Lower leg skin (tissue), 4 donors: ENCODE measurements around the gene AK5. TPM values are rescaled to one million over a fixed set of nuclear protein-coding genes. Genes with fewer than 3 reads are reported as not detected.

Experiments
- DNase-seq, 2 donors: peaks; one replicate each; pipeline ENCODE4 v3.0.0-alpha.2; 2019; ENCODE audit warnings: low spot score in 2 of 2
- H3K4me3 ChIP-seq: fragments of 200-600 bp; sonication (generic); 2 replicates; pipeline ENCODE4 v1.5.1; 2017; ENCODE audit warnings: mild to moderate bottlenecking, low read depth; ENCODE audit not compliant: poor library complexity, severe bottlenecking
- CTCF ChIP-seq, 3 donors: fragments of 450-650 bp; IDR thresholded peaks; one replicate each; pipeline ENCODE4 v1.5.1; 2016; ENCODE audit warnings: antibody characterized with exemption in 3 of 3, mild to moderate bottlenecking in 3 of 3, moderate library complexity in 2 of 3
- POLR2A ChIP-seq, 2 donors: fragments of 450-650 bp; IDR thresholded peaks; one replicate each; pipeline ENCODE4 v1.6.1; 2016 to 2017; ENCODE audit warnings: antibody characterized with exemption in 2 of 2, mild to moderate bottlenecking in 1 of 2, moderate library complexity in 1 of 2
- WGBS, 2 donors: methylation state at CpG; one replicate each; pipeline ENCODE4 v1.1.5; 2018; 5-methylcytosine and 5-hydroxymethylcytosine counted together
- intact Hi-C: fragments of 100-400 bp; cut with DNase I; formaldehyde crosslinking; loops from one replicate; pipeline ENCODE4 v1.15.0; 2023; ENCODE audit warnings: low total_unique reads
- total RNA-seq, 4 donors: library from RNA; depleted of rRNA; stranded (reverse); fragments of >200 nt; gene quantifications; one replicate each; pipeline ENCODE4 v1.1.0, GENCODE V29; 2016

Gene AK5
- total RNA-seq, 4 donors from 2014 or later, result 0.08 to 2.6 (median 1.7) TPM

- no peak for DNase-seq
- WGBS, 2 donors, result 85 to 89% methylated on average over 6 of the region's 6 CpGs
- TF ChIP-seq POLR2A (IDR thresholded peaks at IDR 0.05) (no peak), CTCF (IDR thresholded peaks at IDR 0.05) (no peak)
- H3K4me3 ChIP-seq, result no peak overlapping the region
- intact Hi-C loops, result no loop called here
Observed at GRCh38 chr1:77540501-77541161, 258.8 kb downstream of the AK5 start.

- no peak for TF ChIP-seq CTCF (IDR thresholded peaks at IDR 0.05)
- TF ChIP-seq POLR2A (IDR thresholded peaks at IDR 0.05), result no peak
- DNase-seq, result no peak
- intact Hi-C loops, result no loop called here
- WGBS, 2 donors, result 92 to 94% methylated on average over 5 of the region's 5 CpGs
- H3K4me3 ChIP-seq, result no peak overlapping the region
Observed at GRCh38 chr1:77541162-77541545, 259.3 kb downstream of the AK5 start.

GRCh38 chr1:77542813-77543420 is 261.1 kb downstream of the AK5 start:
- intact Hi-C loops, result no loop called here
- no peak for DNase-seq
- WGBS, 2 donors, result 61 to 65% methylated on average over 3 of the region's 3 CpGs
- TF ChIP-seq POLR2A (IDR thresholded peaks at IDR 0.05), result no peak
- TF ChIP-seq CTCF (IDR thresholded peaks at IDR 0.05), result no peak
- no peak overlapping the region for H3K4me3 ChIP-seq

- intact Hi-C loops, result no loop called here
- no peak for DNase-seq
- WGBS, 2 donors, result 87 to 89% methylated on average over 4 of the region's 4 CpGs
Observed at GRCh38 chr1:77543822-77544448, 262.1 kb downstream of the AK5 start.

GRCh38 chr1:77544845-77545244 is 263.0 kb downstream of the AK5 start:
- H3K4me3 ChIP-seq, result no peak overlapping the region
- 95 to 96% methylated on average over 8 of the region's 8 CpGs for WGBS, 2 donors
- no peak for DNase-seq
- TF ChIP-seq POLR2A (IDR thresholded peaks at IDR 0.05) (no peak), CTCF (IDR thresholded peaks at IDR 0.05) (no peak)
- intact Hi-C loops, result no loop called here

More at GRCh38 chr1:77543822-77544448, 262.1 kb downstream of the AK5 start:
- no peak for TF ChIP-seq CTCF (IDR thresholded peaks at IDR 0.05)
- TF ChIP-seq POLR2A (IDR thresholded peaks at IDR 0.05), result no peak
- H3K4me3 ChIP-seq, result no peak overlapping the region
